MM.1S (cell line): ENCODE data around the gene PTBP2.

Experiments used
- DNase-seq: peaks from one replicate; pipeline ENCODE4 v3.0.0-alpha.2; 2015
- H2AFZ ChIP-seq: fragments of 300-600 bp; sonication (generic); 2 replicates; pipeline ENCODE4 v1.6.0; 2016; ENCODE audit warnings: antibody characterized with exemption, low read length
- H3F3A ChIP-seq: fragments of 300-600 bp; sonication (generic); 2 replicates; pipeline ENCODE4 v1.6.1; 2016; ENCODE audit warnings: mild to moderate bottlenecking, antibody characterized with exemption, low read length, moderate library complexity, mixed read lengths; ENCODE audit not compliant: insufficient read depth
- H3K27ac ChIP-seq: fragments of 300-600 bp; sonication (generic); 2 replicates; pipeline ENCODE4 v1.5.1; 2016; ENCODE audit warnings: mild to moderate bottlenecking, low read length
- H3K27me3 ChIP-seq: fragments of 300-600 bp; sonication (generic); replicated peaks from 2 replicates; pipeline ENCODE4 v1.6.0; 2016; ENCODE audit warnings: low read length; ENCODE audit not compliant: insufficient read depth
- H3K36me3 ChIP-seq: fragments of 300-600 bp; sonication (generic); replicated peaks from 2 replicates; pipeline ENCODE4 v1.6.1; 2016; ENCODE audit warnings: mild to moderate bottlenecking, low read length, mixed read lengths; ENCODE audit not compliant: insufficient read depth
- H3K4me1 ChIP-seq: fragments of 300-600 bp; sonication (generic); 2 replicates; pipeline ENCODE4 v1.6.1; 2016; ENCODE audit warnings: low read length, mixed read lengths
- H3K4me2 ChIP-seq: fragments of 300-600 bp; sonication (generic); 2 replicates; pipeline ENCODE4 v1.6.0; 2016; ENCODE audit warnings: low read depth, low read length
- H3K4me3 ChIP-seq: fragments of 300-600 bp; sonication (generic); 2 replicates; pipeline ENCODE4 v1.5.1; 2016; ENCODE audit warnings: low read length, mixed read lengths
- H3K79me2 ChIP-seq: fragments of 300-600 bp; sonication (generic); 2 replicates; pipeline ENCODE4 v1.6.1; 2016; ENCODE audit warnings: mixed run types, low read length, mixed read lengths
- H3K9ac ChIP-seq: fragments of 300-600 bp; sonication (generic); 2 replicates; pipeline ENCODE4 v1.6.1; 2016; ENCODE audit warnings: low read length, mixed read lengths
- H3K9me2 ChIP-seq: fragments of 300-600 bp; sonication (generic); replicated peaks from 2 replicates; pipeline ENCODE4 v1.6.1; 2016; ENCODE audit warnings: mild to moderate bottlenecking, low read length, mixed read lengths; ENCODE audit not compliant: insufficient read depth
- H3K9me3 ChIP-seq: fragments of 300-600 bp; sonication (generic); replicated peaks from 2 replicates; pipeline ENCODE4 v1.6.1; 2016; ENCODE audit warnings: mild to moderate bottlenecking, low read length, mixed read lengths; ENCODE audit not compliant: insufficient read depth
- H4K20me1 ChIP-seq: fragments of 300-600 bp; sonication (generic); 2 replicates; pipeline ENCODE4 v1.6.1; 2016; ENCODE audit warnings: mild to moderate bottlenecking, low read length, moderate library complexity, mixed read lengths; ENCODE audit not compliant: insufficient read depth
- CTCF ChIP-seq: fragments of 300-600 bp; sonication (generic); IDR thresholded peaks from 2 replicates; pipeline ENCODE4 v1.5.1; 2016; ENCODE audit warnings: antibody characterized with exemption, low read length, mixed read lengths
- EZH2 ChIP-seq: fragments of 300-600 bp; sonication (generic); optimal IDR thresholded peaks from 2 replicates; pipeline ENCODE3; 2017; ENCODE audit warnings: low read depth, mild to moderate bottlenecking, antibody characterized with exemption, low read length, mixed read lengths
- EZH2phosphoT487 ChIP-seq: fragments of 300-600 bp; sonication (generic); IDR thresholded peaks from 2 replicates; pipeline ENCODE4 v1.6.1; 2018; ENCODE audit warnings: antibody characterized with exemption, low read length

PTBP2 gene

DNA sequence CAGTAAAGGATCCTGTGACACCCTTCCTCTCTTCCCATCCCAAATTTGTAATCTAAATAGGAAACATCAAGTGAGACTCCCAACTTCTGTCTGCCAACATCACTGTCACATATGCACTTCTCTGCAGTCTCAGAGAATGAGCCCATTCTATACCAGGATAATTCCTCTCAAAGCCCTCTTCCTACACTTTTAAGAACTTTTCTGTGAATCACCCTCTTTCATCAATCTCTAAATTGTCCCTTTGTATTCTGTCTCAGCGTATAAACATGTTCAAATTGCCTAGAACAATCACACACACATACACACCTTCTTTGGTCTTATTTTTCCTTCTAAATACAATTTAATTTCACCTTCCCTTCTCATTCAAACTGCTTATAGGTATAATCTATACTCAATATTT lies 111.8 kb downstream of the PTBP2 start:
- Histone ChIP-seq H3K9me3 (no peaks in the 10 kb centered on the region), H3K4me2 (no peak overlapping the region), H2AFZ (no peak overlapping the region), H3K27me3 (no peaks in the 10 kb centered on the region), H3K79me2 (no peaks in the 10 kb centered on the region), H3K9ac (no peak overlapping the region), H3K9me2 (no peaks in the 10 kb centered on the region), H4K20me1 (no peaks in the 10 kb centered on the region), H3K27ac (no peak overlapping the region), H3K36me3 (no peaks in the 10 kb centered on the region), H3K4me1 (no peaks in the 10 kb centered on the region), H3K4me3 (no peak overlapping the region), H3F3A (no peaks in the 10 kb centered on the region)
- DNase-seq: no peak
- TF ChIP-seq CTCF: no peak
- no peak for TF ChIP-seq EZH2phosphoT487
- TF ChIP-seq EZH2: no peak

- TF ChIP-seq CTCF: no peak
- TF ChIP-seq EZH2phosphoT487: no peak
- no peak for TF ChIP-seq EZH2
Measured at GRCh38 chr1:96834986-96835385, 113.4 kb downstream of the PTBP2 start.

DNA sequence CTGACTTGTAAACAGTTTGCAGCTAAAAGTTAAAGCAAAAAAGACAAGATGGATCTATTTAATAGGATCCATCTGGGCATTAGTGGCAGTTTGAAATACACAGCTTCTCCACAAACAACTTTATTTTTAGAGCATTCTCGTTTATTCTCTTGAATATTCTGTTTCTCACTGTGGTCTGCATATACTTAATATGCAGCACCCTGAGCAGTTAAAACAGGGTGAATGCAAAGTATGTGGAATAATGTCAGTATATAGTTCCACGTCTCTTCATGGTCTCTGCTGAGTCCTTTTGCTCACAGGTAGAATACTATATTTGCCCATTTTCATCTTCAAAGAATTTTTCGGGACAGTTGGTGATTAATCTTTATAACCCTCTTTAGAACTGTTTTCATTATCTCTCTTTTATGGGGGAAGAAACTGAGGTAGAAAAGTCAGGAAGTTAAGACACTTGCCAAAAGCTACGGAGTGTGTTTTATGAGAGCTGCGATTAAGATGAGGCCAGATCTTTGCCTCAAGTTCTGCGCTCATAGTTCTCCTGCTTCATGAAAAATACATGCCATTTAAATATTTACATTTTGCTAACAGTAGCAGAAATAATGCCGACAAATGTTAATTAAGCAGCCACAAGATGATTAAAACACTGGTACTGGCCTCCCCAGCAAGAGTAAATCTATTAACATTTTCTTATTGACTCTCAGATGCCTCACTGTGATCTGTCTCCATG lies 115.6 kb downstream of the PTBP2 start:
- Histone ChIP-seq H3K4me2 (no peak overlapping the region), H4K20me1 (no peaks in the 10 kb centered on the region), H3K9me2 (no peaks in the 10 kb centered on the region), H3K27ac (no peak overlapping the region), H3K4me3 (no peak overlapping the region), H3K27me3 (no peaks in the 10 kb centered on the region), H2AFZ (no peak overlapping the region), H3K4me1 (no peaks in the 10 kb centered on the region), H3K9ac (no peak overlapping the region), H3K36me3 (no peaks in the 10 kb centered on the region), H3K9me3 (no peaks in the 10 kb centered on the region), H3F3A (no peaks in the 10 kb centered on the region), H3K79me2 (no peaks in the 10 kb centered on the region)
- no peak for TF ChIP-seq EZH2
- no peak for TF ChIP-seq EZH2phosphoT487
- no peak for TF ChIP-seq CTCF
- no peak for DNase-seq

More at GRCh38 chr1:96834986-96835385, 113.4 kb downstream of the PTBP2 start:
- no peak overlapping the region for H3K4me2 ChIP-seq
- H3K4me3 ChIP-seq: no peak overlapping the region
- no peaks in the 10 kb centered on the region for H3K79me2 ChIP-seq
- H3F3A ChIP-seq: no peaks in the 10 kb centered on the region
- H3K9me3 ChIP-seq: no peaks in the 10 kb centered on the region
- no peaks in the 10 kb centered on the region for H4K20me1 ChIP-seq
- no peak for DNase-seq
- no peaks in the 10 kb centered on the region for H3K9me2 ChIP-seq
- no peaks in the 10 kb centered on the region for H3K4me1 ChIP-seq
- H3K36me3 ChIP-seq: no peaks in the 10 kb centered on the region
- no peak overlapping the region for H3K9ac ChIP-seq
- H2AFZ ChIP-seq: no peak overlapping the region
- no peaks in the 10 kb centered on the region for H3K27me3 ChIP-seq
- H3K27ac ChIP-seq: no peak overlapping the region
